ENCODE measurements around the gene CST5.
"Not testable (repeated sequence)": the region's sequence is repeated elsewhere in the genome, so short reads cannot be mapped to it uniquely, and the experiment has no call there.

Gene CST5, protein sequence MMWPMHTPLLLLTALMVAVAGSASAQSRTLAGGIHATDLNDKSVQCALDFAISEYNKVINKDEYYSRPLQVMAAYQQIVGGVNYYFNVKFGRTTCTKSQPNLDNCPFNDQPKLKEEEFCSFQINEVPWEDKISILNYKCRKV

DNA sequence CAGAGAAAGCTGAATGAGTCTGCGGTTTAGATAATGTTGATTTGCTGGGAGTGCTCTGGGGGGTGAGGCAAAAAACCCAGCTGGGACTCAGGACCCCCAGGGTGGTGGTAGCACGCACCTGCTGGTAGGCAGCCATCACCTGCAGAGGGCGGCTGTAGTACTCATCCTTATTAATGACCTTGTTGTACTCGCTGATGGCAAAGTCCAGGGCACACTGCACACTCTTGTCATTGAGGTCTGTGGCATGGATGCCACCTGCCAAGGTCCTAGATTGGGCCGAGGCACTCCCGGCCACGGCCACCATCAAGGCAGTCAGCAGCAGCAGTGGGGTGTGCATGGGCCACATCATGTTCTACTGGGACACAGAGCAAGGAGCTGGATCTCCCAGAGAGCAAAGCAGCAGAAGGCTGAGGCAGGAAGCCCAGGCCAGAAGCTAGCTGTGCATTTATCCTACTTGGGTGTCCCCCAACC, at the start of gene CST5:
Gene CST5, minus strand, starts transcription at position 421 of the 471 bp plus-strand sequence. Its CDS starts 72 bp downstream, at position 349.
- no peak for DNase-seq (ENCODE audit: low spot score)

DNA sequence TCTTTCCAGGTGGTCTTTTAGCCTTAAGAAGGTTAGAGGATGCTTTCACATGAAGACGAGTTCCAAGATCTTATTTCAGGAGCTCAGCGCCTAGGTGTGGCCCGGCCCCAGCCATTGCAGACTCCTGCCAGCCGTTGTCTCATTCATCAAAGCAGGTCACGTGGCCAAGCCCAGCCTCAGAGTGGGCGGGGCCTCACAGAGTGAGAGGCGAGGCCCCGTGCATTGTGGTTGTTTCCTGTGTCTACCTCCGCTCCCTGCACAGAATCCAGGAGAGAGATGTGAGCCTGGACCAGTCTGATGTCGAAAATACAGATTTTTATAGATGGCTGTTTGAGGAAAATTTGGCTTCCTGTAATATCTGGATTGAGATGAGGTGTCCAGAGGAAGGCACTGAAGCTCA, 49.2 kb upstream of the CST5 start:
- peak; percentile 38 for DNase-seq (ENCODE audit: low spot score)

DNA sequence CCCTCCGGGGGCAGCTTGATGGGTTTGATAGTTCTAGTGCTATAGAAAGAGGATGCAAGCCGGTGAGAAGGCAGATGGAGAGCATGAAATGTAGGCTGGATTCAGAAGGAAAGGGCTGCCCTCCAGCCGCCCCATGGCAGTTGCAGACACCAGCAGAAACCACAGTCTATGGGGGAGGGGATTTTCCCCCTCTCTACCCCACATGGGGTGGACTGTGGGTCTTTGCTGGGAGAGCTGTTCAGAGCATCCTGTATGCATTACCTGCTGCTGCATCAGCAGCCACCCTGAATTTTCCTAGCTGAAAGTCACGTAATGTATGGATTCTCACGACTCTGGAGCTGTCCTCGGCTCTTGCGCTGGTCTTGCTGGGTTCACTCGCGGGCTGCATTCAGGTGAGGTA, 48.8 kb upstream of the CST5 start:
- DNase-seq (ENCODE audit: low spot score): no peak

DNA sequence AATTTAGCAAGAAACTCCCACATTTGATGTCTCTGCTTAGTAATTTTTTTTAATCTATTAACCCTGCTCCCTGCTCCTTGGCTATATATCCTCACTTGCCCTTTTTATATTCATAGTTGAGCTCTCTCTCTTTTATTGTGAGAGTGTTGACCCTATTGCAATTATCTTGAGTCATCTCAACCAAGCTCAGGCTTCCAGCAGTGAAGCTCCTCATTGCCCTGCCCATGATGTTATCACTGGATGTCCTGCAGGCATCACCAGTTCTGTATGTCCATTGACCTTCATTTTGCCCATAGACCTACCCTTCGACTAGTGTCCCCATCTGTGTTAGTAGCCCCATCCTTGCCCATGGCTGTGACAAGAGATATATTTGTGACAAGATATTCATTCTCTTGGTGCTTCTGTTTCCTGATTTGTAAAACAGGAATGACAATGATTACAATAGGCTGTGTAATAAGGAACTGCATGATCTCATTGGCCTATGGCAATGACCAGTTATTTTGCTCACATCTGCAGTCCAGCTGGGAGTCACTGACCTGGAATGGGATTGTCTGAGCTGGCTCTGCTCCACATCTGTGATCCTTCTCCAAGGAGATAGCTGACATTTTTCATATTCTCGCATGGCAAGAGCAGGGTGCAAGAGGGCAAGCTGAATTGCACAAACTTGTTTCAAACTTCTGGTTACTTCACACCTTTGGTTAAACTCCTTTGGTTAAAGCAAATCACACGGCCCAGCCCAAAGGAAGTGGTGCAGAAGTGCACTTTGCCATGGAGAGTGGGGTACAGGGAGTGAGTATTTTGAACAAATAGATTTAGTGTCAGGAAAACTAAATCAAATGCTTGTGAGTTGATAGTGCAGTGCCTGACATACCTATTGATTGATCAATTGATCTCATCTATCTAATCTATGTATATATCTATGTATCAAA, 47.7 kb upstream of the CST5 start:
- DNase-seq (ENCODE audit: low spot score): peak; percentile 12

DNA sequence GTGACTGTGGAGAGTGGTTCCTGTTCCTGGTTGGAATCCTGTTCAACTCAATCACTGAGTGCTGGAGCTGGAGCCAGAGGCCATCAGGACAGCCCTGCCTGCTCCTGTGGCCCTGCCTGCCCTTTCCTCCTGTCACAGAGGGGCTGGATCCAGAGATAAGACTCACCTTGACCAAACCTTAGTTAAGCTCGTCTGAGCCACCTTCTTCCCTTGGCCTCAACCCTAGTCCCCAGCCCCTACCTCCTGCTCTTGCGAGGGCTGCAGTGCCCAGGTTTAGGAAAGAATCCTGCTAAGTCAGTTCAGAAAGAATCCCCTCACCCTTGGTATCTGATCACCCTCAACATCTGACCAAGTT, 47.0 kb upstream of the CST5 start:
- DNase-seq (ENCODE audit: low spot score): no peak

DNA sequence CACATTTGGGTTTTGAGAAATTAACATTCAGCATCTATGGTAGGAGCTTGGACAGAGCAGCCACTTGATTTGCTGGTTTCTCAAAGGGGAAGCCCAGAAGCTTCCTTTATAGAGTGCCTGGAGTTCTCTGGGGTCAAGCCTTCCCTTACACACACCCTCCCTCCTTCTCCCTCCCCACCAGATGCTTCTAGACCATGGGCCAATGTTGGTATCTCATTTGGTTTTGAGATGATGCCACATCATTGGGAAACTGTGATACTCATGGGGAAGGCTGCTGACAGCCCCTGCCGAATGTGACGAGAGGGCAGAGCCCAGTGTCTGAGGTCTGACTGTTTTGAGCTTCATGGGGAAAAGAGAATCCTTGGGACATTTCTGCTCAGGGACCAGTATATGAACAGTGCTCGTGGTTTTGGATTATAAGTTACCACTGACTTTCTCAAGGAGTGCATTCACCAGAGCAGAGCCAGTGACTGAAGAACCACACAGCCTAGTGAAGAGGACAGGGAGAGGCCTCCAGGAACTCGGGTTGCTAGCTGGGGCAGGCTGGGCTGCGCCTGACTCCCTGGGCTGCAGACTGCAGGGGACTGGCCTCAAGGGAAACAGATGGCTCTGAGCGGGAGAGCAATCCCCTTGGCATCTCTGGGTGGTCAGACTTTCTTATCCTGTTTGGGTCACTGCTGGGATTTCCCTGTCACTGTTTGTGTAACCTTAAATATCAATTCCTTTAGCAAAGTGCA, 46.4 kb upstream of the CST5 start:
- no peak for DNase-seq (ENCODE audit: low spot score)

DNA sequence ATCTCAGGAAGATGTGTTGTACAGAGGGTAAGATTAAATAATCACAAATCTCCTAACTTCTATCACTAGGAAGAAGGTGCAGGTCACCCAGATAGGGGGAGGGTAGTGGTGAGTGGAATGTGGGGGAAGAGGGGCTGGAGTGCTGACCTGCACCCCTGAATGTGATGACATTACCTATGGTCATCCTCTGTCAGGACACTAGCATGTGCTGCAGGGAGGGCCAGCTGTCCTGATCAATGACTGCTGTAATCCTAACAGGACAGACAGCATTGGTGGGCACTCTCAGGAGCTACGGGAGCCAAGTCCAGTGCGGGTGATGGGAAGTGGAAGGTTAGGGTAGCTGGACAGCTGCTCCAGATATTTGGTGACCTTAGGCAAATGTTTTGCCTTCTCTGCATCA, 45.2 kb upstream of the CST5 start:
- no peak for DNase-seq (ENCODE audit: low spot score)

DNA sequence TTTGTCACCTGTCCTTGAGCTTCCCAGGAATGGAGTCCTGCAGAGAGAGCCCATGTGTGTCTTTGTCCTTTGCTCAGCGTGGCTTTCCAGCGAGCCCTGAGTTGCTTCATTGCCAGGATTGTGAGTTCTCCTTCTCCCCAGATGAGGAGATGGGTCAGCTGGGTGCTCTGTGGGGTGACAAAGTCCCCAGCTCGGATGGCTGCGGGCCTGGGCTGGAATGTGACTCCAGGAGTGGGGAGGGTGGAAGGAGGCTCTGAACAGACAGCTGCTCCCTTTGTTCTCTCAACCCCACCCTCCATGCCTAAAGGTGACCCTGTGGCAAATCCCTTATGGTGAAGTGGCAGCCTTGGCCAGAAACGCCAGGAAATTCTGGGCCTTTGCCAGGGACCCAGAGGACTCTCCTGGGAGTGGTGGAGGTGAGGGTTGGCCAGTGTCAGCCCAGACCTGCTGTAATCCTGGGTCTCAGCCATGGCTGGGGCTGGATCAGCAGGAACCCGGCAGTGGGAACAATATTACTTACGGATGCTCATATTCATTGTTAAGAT, 44.4 kb upstream of the CST5 start:
- DNase-seq (ENCODE audit: low spot score): no peak

DNA sequence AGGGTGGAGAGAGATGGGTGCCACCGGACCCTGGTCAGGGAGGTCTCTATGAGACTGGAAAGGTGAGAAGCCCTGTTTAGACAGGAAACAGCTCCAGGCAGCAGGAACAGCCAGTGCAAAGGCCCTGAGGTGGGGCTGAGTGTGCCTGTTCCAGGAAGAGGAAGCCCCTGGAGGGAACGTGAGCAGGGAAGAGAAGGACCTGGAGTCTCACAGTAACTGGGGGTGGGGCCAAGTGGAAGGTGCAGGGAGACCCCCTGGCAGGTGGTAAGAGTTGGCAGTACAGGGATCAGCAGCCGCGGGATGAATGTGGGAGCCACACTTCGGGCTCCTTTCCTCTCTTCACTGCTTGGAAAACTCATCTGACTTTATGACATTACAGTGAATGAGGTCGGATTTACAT, 43.8 kb upstream of the CST5 start:
- no peak for DNase-seq (ENCODE audit: low spot score)

DNA sequence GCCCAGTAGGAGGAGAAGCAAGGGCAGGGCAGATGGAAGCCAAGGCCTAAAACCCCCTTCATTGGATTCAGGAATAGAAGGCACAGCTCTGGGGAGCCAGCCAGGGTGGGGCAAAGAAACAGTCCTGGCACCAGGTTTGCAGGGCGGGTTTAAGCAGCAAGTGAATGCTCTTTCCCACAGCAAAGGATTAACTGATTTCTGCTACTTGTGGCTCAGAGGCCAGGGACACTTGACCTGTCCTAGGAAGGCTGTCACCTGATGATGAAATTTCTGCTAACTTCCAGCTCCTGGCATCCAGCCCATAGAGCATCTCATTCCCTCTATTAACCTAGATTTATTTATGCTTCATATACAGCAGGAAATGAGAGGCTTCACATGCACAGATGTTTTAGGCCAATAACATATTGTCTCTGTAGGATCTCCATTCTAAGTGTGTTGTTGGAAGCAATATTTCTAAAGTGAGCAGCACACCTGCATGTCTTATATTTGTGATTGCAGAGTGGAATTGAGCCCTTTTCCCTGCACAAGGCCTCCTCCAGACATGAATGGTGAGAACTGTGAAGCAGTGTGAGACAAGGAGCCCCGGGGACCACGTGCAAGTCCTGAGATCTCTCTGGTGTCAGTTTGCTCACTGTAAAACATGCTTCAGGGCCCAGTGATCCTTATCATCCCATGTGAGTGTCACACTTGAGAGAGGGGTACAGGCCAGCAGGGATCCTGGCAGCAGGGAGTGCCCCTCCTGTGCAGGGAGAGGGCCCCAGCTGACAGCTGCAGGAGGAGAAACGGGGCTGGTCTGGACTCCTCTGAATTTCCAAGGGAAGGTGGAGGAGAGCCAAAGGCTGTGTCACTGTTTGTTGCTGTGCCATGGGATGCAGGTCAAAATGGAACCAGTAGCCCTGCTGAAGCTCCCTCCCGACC, 41.1 kb upstream of the CST5 start:
- no peak for DNase-seq (ENCODE audit: low spot score)

DNA sequence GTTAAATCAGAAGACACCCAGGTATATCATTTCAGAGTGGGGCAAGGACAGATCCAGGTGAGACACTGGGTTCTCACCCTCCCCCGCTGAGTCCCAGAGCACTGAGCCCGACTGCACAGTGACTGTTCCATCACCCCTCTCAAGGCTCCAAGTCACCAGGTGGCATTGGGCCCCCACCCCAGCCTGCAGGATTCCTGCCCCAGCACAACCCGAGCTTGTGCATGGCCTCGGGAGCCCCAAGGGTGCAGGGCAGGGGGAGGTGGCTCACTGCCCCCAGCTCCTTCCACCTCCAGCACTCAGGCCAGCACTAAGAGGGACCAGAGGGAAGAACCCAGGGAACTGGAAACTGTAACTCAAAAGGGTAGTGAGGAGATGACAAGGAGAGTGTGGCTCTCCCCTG, 39.3 kb upstream of the CST5 start:
- DNase-seq (ENCODE audit: low spot score): no peak

DNA sequence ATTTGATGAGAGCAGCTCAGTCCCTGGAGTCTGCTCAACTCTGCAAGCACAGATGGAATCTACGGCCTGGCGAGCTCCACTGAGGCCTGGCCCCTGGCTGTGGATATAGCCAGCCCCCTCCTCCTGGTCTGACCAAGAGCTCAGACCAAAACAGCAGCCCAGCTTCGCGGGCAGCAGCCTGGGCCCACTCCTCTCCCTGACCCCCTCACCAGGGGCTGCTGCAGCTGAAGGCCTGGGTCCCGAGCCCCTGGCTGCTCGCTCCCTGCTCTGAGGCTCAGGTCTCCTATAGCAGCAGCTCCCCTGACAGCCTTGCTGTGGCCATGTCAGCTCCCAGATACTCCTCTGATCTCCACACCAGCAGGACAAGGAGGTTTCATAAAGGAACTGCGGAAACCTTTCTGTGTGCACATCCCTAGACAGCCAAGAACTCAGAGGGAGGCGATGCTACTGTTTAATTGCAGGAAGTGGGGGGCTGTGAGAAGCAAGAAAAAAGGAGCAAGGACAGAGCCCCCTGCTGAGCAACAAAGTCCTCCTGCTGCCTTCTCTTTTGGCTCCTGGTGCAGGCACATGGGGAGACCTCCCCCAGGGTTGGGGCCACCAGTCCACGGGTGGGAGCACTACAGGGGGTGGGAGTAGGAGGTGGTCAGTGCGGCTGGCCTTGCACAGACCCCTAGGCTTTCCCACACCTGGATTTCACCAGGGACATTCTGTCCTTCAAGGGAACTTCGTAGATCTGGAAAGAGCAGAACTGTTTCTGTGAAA, 38.7 kb upstream of the CST5 start:
- no peak for DNase-seq (ENCODE audit: low spot score)

DNA sequence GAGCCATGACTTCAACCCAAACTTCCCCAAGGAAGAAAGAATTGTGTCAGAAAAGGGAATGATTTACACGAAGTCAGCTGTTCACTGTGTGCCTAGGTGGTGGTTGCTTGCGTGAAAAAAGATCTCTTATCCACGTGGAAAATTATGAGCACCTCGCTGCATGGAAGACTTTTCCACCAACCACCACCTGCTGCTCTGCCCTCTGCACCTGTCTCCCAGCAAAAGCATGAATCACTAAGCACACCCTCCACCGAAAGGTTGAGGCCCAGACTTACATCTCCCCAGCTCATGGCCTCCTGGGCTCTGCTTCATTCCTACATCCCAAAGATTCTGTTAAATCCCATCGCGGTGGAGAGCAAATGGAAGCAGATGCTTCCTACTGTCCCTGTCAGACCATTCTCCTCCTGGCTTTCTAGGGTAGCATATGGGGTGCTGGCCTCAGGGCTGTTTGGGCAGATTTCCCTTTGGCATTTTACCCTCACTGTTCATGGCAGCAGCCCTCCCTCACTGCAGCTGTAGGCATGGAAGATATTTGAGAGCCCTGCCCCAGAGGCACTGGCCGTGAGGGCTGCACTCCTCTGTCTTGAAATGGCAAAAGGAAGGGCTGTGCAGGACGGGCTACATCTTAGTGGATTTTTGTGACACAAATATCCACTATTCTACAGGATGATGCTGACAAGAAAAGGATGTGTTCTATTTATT, 37.6 kb upstream of the CST5 start:
- no peak for DNase-seq (ENCODE audit: low spot score)

DNA sequence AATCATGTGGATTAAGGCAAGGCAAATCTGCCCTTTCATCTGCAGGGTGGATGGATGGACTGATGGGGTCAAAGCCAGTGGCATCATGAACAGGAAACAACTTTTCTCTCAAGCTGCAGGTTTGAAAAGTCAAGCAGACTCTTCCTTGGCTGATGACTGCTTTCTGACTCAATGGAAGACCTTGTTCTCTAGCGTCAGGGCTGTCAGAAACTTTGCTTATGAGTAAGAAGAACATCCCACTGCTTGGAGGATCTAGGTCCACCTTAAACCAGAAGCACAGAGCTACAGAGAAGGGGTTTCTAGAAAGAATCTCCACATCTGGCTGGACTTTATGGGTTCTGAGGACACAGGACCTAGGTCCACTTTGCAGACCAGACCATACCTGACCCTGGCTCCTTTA, 36.3 kb upstream of the CST5 start:
- no peak for DNase-seq (ENCODE audit: low spot score)

DNA sequence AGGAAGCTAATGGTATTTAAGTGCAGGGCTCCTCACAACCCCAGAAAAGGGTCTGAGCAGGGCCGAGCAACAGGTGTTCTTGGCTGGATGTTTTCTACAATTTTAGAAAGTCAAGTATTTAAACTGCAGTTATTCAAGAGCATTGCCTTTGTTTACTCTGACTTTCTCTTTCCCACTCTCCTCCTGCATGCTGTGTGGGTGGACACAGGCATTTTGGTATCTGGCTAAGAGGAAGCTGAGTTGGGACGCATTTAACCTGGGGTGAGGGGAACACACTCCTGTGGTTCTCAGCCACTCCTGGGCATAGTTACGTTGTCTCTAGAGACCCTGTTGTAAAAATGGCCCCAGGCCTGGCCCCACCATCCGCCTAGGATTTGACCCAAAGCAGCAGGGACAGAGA, 34.9 kb upstream of the CST5 start:
- DNase-seq (ENCODE audit: low spot score): not testable (repeated sequence)

DNA sequence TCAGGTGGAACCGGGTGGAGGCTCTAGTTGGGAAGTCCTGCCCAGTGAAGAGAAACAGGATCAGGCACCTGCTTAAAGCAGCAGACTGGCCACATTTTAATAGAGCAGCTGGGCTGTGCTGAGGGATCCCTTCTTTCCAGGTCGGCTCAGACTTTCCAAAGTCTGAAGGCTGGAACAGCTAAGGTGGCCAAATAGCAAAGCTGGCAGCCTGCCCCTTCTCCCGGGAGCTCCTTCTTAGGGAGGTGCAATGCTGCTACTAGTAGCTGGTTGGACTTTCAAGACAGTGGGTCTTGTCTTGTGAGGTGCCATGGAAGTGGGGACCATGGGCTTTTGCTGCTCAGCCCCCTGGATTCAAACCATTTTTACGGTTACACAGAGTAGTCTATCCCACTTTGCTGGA, 30.7 kb upstream of the CST5 start:
- no peak for DNase-seq (ENCODE audit: low spot score)

DNA sequence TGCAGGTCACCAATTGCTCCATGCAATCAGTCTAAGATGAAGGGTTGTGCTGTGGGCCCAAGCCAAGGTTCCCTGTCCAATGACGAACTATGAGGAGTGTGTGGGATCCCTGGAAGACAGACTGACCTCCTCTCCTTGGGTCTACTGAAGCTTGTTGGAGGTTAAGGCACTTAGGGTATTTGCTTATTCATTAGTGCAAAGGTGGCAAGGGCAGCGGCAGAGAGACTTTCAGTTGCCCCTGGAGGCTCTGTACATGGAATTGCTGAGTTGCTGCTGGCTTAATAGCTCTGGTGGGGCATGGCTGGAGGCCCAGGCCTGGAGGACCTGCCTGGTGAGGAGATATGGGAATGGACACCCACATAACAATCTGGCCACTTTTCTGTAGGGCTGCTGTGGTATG, 29.8 kb upstream of the CST5 start:
- no peak for DNase-seq (ENCODE audit: low spot score)

DNA sequence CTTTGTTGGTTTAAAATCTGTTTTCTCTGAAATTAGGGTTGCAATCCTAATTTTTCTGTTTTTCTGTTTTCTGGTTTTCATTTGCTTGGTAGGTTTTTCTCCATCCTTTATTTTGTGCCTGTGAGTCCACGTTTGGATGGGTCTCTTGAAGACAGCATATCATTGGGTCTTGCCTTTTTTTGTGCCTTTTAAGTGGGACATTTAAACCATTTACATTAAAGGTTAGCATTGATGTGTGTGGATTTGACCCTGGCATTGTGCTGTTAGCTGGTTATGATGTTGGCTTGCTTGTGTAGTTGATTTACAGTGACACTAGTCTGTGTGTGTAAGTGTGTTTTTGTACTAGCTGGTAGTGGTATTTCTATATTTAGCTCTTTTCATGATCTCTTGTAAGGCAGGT, 28.0 kb upstream of the CST5 start:
- no peak for DNase-seq (ENCODE audit: low spot score)

DNA sequence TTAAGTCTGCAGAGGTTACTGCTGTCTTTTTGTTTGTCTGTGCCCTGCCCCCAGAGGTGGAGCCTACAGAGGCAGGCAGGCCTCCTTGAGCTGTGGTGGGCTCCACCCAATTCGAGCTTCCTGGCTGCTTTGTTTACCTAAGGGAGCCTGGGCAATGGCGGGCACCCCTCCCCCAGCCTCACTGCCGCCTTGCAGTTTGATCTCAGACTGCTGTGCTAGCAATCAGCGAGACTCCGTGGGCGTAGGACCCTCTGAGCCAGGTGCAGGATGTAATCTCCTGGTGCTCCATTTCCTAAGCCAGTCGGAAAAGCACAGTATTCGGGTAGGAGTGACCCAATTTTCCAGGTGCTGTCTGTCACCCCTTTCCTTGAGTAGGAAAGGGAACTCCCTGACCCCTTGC, 22.8 kb upstream of the CST5 start:
- peak; percentile 8 for DNase-seq (ENCODE audit: low spot score)

DNA sequence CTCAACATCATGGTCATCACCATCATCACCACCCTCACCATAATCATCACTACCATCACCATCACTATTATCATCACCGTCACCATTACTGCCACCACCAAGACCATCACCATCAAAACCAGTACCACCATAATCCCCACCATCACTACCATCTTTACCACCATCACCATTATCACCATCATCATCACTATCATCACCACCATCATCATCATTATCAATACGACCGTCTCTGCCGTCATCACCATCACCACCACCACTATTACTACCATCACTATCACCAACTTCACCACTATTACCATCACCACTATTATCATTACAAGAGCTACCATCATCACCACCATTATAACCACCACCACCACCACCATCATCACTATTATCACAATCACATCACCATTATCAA, 11.3 kb upstream of the CST5 start:
- DNase-seq (ENCODE audit: low spot score): not testable (repeated sequence)

Data from CD4-positive, alpha-beta T cell treated with Interleukin-2 at 100 ng/mL for 4 hours (primary cell).